Left lung (tissue), 10 donors: ENCODE measurements around the gene MS4A6E. TPM values are rescaled to one million over a fixed set of nuclear protein-coding genes. Genes with fewer than 3 reads are reported as not detected.

Source experiments
- ATAC-seq: fragments of 200-7000 bp; cut with Tn5 transposase; one replicate; pipeline ENCODE4 v1.9.1; 2020; ENCODE audit warnings: moderate library complexity
- DNase-seq, 4 donors: peaks; one replicate each; pipeline ENCODE4 v3.0.0-alpha.2; 2013 to 2020
- H3K27ac ChIP-seq, 2 donors: fragments of 200-600 bp; sonication (generic) in 1 of 2; one replicate each; pipeline versions ENCODE4 v1.5.0 to v1.8.0; 2020 to 2021
- H3K27me3 ChIP-seq, 2 donors: fragments of 200-600 bp; sonication (generic) in 1 of 2; one replicate each; pipeline versions ENCODE4 v1.5.0 to v1.8.0; 2020 to 2021
- H3K36me3 ChIP-seq, 2 donors: fragments of 200-600 bp; sonication (generic) in 1 of 2; one replicate each; pipeline versions ENCODE4 v1.5.0 to v1.8.0; 2020 to 2021
- H3K4me1 ChIP-seq, 2 donors: fragments of 200-600 bp; one replicate each; pipeline ENCODE4 v1.8.0; 2021
- H3K4me3 ChIP-seq, 2 donors: fragments of 200-600 bp; sonication (generic) in 1 of 2; one replicate each; pipeline versions ENCODE4 v1.5.0 to v1.8.0; 2020 to 2021; ENCODE audit warnings: mild to moderate bottlenecking in 1 of 2
- H3K9me3 ChIP-seq, 2 donors: fragments of 200-600 bp; sonication (generic) in 1 of 2; one replicate each; pipeline versions ENCODE4 v1.5.0 to v1.8.0; 2020 to 2021
- intact Hi-C, 2 donors: fragments of 100-400 bp; cut with DNase I; formaldehyde crosslinking; loops; one replicate each; pipeline versions ENCODE4 v1.11.2 to v1.14.2; 2022
- polyA plus RNA-seq, 6 donors: library from polyadenylated mRNA; unstranded; fragments of 120-200 nt; gene quantifications; one replicate each; pipeline ENCODE4 v1.2.1, GENCODE V29; 2013; ENCODE audit not compliant: insufficient read length in 6 of 6
- total RNA-seq, 2 donors: library from RNA; stranded (reverse); fragmentation: NEBNext Ultra II Directional; extraction: Animal tissue kit (Norgen Biotek cat#: 25700); gene quantifications; one replicate each; pipeline ENCODE4 v1.2.1, GENCODE V29; 2021
- TF ChIP-seq, protein P1 (sequence below), 2 donors: fragments of 200-600 bp; sonication (generic) in 1 of 2; IDR thresholded peaks; one replicate each; pipeline versions ENCODE4 v1.5.0 to v1.8.0; 2021; ENCODE audit warnings: antibody characterized with exemption in 2 of 2
- donor health status: DM: no; HTN: yes; CAD: no.
- donor health status: DM: no; HTN: no; CAD: no.

MS4A6E gene
- total and polyA plus RNA-seq, 8 donors = 0.87 to 4.0 TPM; not detected in 6

GRCh38 chr11:60307507-60308195 lies 19.4 kb upstream of the MS4A6E start:
- no peak for DNase-seq
- Histone ChIP-seq H3K9me3 (no peaks in the 10 kb centered on the region), H3K4me1 (no peaks in the 10 kb centered on the region), H3K27ac (no peak overlapping the region), H3K4me3 (no peak overlapping the region), H3K27me3 (no peaks in the 10 kb centered on the region), H3K36me3 (peaks cover 0 to 5% of the 10 kb centered on the region in 2 donors)
- intact Hi-C loops = no loop called here
- no peak for ATAC-seq
- TF ChIP-seq, protein P1, sequence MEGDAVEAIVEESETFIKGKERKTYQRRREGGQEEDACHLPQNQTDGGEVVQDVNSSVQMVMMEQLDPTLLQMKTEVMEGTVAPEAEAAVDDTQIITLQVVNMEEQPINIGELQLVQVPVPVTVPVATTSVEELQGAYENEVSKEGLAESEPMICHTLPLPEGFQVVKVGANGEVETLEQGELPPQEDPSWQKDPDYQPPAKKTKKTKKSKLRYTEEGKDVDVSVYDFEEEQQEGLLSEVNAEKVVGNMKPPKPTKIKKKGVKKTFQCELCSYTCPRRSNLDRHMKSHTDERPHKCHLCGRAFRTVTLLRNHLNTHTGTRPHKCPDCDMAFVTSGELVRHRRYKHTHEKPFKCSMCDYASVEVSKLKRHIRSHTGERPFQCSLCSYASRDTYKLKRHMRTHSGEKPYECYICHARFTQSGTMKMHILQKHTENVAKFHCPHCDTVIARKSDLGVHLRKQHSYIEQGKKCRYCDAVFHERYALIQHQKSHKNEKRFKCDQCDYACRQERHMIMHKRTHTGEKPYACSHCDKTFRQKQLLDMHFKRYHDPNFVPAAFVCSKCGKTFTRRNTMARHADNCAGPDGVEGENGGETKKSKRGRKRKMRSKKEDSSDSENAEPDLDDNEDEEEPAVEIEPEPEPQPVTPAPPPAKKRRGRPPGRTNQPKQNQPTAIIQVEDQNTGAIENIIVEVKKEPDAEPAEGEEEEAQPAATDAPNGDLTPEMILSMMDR (IDR thresholded peaks at IDR 0.05) = no peak

GRCh38 chr11:60310407-60310998 lies 16.6 kb upstream of the MS4A6E start:
- Histone ChIP-seq H3K36me3 (peaks cover 0 to 5% of the 10 kb centered on the region in 2 donors), H3K27ac (peak overlapping the region; percentile 28 to 44), H3K27me3 (no peaks in the 10 kb centered on the region), H3K9me3 (no peaks in the 10 kb centered on the region), H3K4me1 (no peaks in the 10 kb centered on the region), H3K4me3 (no peak overlapping the region)
- ATAC-seq (peak; percentile 78), DNase-seq (peak in 2 of 4 donors; percentile 2 to 61)
- intact Hi-C loops = no loop called here
- TF ChIP-seq, protein P1 (IDR thresholded peaks at IDR 0.05) = no peak

DNA sequence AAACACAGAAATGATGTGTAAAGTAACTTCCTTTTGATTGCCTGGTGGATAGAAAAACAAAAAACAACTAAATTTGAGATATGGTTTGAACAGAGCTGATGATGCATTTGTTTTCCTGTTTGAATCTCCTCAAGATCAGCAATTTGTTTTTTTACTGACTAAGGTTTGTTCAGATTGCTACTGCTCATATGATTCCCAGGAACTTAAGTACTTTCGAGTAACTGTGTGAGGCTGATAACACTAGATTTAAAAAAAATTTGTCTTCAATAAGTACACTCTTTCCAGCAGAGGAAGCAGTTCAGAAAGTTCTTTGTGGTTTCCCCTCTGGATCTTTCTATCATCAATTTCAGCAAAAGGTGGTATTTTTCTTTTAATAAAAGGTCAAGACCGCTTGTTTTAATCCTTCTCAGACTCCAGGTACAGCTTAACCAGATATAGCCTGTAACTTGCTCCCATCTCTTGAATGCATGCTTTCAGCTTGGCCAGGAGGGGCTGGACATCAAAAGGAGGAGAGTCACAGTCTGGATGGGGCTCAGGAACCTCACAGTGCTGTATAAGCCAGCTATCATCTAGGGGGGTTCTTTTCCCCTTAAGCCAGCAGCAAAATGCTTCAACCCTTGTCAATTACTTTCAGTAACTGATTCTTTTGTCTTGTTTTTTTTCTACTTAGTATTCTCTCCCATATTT lies 12.3 kb upstream of the MS4A6E start:
- Histone ChIP-seq H3K4me1 (no peaks in the 10 kb centered on the region), H3K27ac (peak overlapping the region in 1 of 2 donors; percentile 28), H3K4me3 (no peak overlapping the region), H3K27me3 (no peaks in the 10 kb centered on the region), H3K9me3 (peaks cover 0 to 8% of the 10 kb centered on the region in 2 donors), H3K36me3 (no peaks in the 10 kb centered on the region)
- no peak for ATAC-seq
- intact Hi-C loops = no loop called here
- TF ChIP-seq, protein P1 (IDR thresholded peaks at IDR 0.05) = no peak
- DNase-seq = no peak

DNA sequence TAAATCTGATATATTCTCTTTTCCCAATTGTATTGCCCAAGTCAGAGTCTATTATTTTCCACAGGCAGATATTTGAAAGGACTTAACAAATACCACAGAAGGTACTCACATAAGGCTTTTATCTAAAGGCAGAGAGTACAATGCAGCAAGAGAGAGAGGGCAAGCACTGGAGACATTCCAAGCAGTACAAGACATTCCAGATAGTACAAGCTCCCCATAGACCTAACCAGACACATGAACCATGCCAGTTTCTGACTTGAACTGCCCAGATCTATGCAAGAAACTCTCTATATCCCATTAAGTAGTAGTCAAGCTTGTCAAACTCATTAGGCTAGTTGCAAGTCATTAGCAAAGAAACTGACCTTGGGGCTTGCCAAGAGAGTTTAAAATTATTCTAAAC lies 11.2 kb upstream of the MS4A6E start:
- Histone ChIP-seq H3K4me3 (no peak overlapping the region), H3K9me3 (peaks cover 0 to 16% of the 10 kb centered on the region in 2 donors), H3K4me1 (no peaks in the 10 kb centered on the region), H3K27ac (no peak overlapping the region), H3K36me3 (no peaks in the 10 kb centered on the region), H3K27me3 (no peaks in the 10 kb centered on the region)
- ATAC-seq (no peak), DNase-seq (no peak)
- intact Hi-C loops = no loop called here
- TF ChIP-seq, protein P1 (IDR thresholded peaks at IDR 0.05) = no peak

DNA sequence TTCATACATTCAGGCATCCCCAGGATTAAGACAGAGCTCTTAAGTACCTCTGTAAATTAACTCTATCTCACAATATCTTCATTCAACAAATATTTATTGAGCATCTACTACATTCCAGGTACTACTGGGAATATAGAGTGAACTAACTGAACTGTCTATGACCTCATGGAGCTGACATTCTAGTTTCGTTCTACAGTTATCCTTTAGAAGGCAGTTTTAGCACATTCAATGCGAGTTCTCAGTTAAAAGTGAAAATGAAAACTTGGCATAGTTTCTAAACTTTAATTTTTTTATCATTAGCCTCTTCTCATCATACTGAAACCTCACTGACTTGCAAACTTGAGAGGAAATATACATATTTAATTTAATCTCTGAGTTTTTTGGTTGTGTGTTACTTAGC lies 10.7 kb upstream of the MS4A6E start:
- Histone ChIP-seq H3K36me3 (no peaks in the 10 kb centered on the region), H3K27ac (no peak overlapping the region), H3K4me1 (no peaks in the 10 kb centered on the region), H3K9me3 (peaks cover 0 to 16% of the 10 kb centered on the region in 2 donors), H3K4me3 (no peak overlapping the region), H3K27me3 (no peaks in the 10 kb centered on the region)
- DNase-seq (no peak), ATAC-seq (no peak)
- TF ChIP-seq, protein P1 (IDR thresholded peaks at IDR 0.05) = no peak
- intact Hi-C loops = no loop called here
